Neural cell (in vitro differentiated cells): ENCODE data around the gene GPATCH2L.

Source experiments
- CTCF ChIP-seq: fragments of 450-650 bp; IDR thresholded peaks from 2 replicates; pipeline ENCODE4 v1.5.1; 2014; ENCODE audit warnings: antibody characterized with exemption, mild to moderate bottlenecking, moderate library complexity; ENCODE audit not compliant: poor library complexity, severe bottlenecking
- EP300 ChIP-seq: fragments of 450-650 bp; conservative IDR thresholded peaks from 2 replicates; pipeline ENCODE4 v1.6.1; 2014; ENCODE audit warnings: antibody characterized with exemption, mild to moderate bottlenecking, moderate library complexity; ENCODE audit not compliant: poor library complexity, severe bottlenecking
- EZH2 ChIP-seq: fragments of 200-600, 300-800 bp; shearing (Covaris generic), sonication (generic); IDR thresholded peaks from 2 replicates; pipeline ENCODE4 v1.6.1; 2014; ENCODE audit warnings: antibody characterized with exemption, low read length, borderline replicate concordance, mild to moderate bottlenecking; ENCODE audit not compliant: insufficient read depth, poor library complexity, severe bottlenecking
- MXI1 ChIP-seq: fragments of 450-650 bp; conservative IDR thresholded peaks from 2 replicates; pipeline ENCODE4 v1.6.1; 2014; ENCODE audit warnings: antibody characterized with exemption, mild to moderate bottlenecking; ENCODE audit not compliant: poor library complexity, severe bottlenecking
- POLR2AphosphoS5 ChIP-seq: IDR thresholded peaks from 2 replicates; pipeline ENCODE4 v1.6.1; 2012
- RAD21 ChIP-seq: fragments of 450-650 bp; conservative IDR thresholded peaks from 2 replicates; pipeline ENCODE4 v1.6.1; 2014; ENCODE audit warnings: antibody characterized with exemption, mild to moderate bottlenecking, moderate library complexity
- REST ChIP-seq: IDR thresholded peaks from 2 replicates; pipeline ENCODE4 v1.6.1; 2012; ENCODE audit warnings: borderline replicate concordance
- SMC3 ChIP-seq: fragments of 450-650 bp; conservative IDR thresholded peaks from 2 replicates; pipeline ENCODE4 v1.6.1; 2014; ENCODE audit warnings: antibody characterized with exemption, mild to moderate bottlenecking, moderate library complexity; ENCODE audit not compliant: poor library complexity
- TAF1 ChIP-seq: IDR thresholded peaks from 2 replicates; pipeline ENCODE4 v1.6.1; 2012; ENCODE audit warnings: low read depth

GRCh38 chr14:76186308-76187027 lies 34.7 kb downstream of the GPATCH2L start:
- TF ChIP-seq EZH2 (no peak), CTCF (no peak), RAD21 (no peak), POLR2AphosphoS5 (no peak), TAF1 (no peak), SMC3 (no peak), MXI1 (no peak), REST (no peak), EP300 (no peak)
